Spinal cord (tissue), 10 donors: Measurements from ENCODE around the gene HOXC4. TPM values are rescaled to one million over a fixed set of nuclear protein-coding genes. Genes with fewer than 3 reads are reported as not detected.

Experiments used
- DNase-seq, 6 donors: peaks; one replicate each; pipeline versions ENCODE4 v3.0.0 to v3.0.0-alpha.2; 2013 to 2015; ENCODE audit warnings: low spot score in 6 of 6, low read depth in 4 of 6
- H3K27ac ChIP-seq: one replicate; pipeline ENCODE4 v1.5.1; 2013; ENCODE audit warnings: low read depth, low read length, control low read depth
- H3K27me3 ChIP-seq: one replicate; pipeline ENCODE4 v1.6.1; 2013; ENCODE audit warnings: low read length; ENCODE audit not compliant: control insufficient read depth, insufficient read depth
- H3K36me3 ChIP-seq: one replicate; pipeline ENCODE4 v1.6.1; 2013; ENCODE audit warnings: low read length; ENCODE audit not compliant: control insufficient read depth, insufficient read depth
- H3K4me1 ChIP-seq: one replicate; pipeline ENCODE4 v1.6.1; 2013; ENCODE audit warnings: low read length; ENCODE audit not compliant: control insufficient read depth, insufficient read depth
- H3K4me3 ChIP-seq: one replicate; pipeline ENCODE4 v1.5.1; 2013; ENCODE audit warnings: low read depth, low read length, control low read depth
- H3K9me3 ChIP-seq: one replicate; pipeline ENCODE4 v1.6.1; 2013; ENCODE audit warnings: low read length; ENCODE audit not compliant: control insufficient read depth, insufficient read depth
- WGBS: methylation state at CpG from one replicate; pipeline ENCODE4 v1.1.5; 2013; ENCODE audit warnings: missing lambda C conversion rate; ENCODE audit not compliant: insufficient coverage; 5-methylcytosine and 5-hydroxymethylcytosine counted together
- polyA plus RNA-seq, 2 donors: library from polyadenylated mRNA; unstranded; fragments of 120-200 nt; gene quantifications; one replicate each; pipeline ENCODE4 v1.2.1, GENCODE V29; 2013; ENCODE audit not compliant: insufficient read length in 2 of 2
- total RNA-seq, 2 donors: library from RNA; depleted of rRNA in 1 of 2; stranded (reverse); fragments of 120-200 nt in 1 of 2; fragments of >200 nt in 1 of 2; gene quantifications; one replicate each; pipeline versions ENCODE4 v1.2.3 to v1.2.4, GENCODE V29; 2013 to 2014
- donor health status: healthy.

Gene HOXC4
- total and polyA plus RNA-seq, 4 donors = 10.0 to 100 (median 54.5) TPM

DNA sequence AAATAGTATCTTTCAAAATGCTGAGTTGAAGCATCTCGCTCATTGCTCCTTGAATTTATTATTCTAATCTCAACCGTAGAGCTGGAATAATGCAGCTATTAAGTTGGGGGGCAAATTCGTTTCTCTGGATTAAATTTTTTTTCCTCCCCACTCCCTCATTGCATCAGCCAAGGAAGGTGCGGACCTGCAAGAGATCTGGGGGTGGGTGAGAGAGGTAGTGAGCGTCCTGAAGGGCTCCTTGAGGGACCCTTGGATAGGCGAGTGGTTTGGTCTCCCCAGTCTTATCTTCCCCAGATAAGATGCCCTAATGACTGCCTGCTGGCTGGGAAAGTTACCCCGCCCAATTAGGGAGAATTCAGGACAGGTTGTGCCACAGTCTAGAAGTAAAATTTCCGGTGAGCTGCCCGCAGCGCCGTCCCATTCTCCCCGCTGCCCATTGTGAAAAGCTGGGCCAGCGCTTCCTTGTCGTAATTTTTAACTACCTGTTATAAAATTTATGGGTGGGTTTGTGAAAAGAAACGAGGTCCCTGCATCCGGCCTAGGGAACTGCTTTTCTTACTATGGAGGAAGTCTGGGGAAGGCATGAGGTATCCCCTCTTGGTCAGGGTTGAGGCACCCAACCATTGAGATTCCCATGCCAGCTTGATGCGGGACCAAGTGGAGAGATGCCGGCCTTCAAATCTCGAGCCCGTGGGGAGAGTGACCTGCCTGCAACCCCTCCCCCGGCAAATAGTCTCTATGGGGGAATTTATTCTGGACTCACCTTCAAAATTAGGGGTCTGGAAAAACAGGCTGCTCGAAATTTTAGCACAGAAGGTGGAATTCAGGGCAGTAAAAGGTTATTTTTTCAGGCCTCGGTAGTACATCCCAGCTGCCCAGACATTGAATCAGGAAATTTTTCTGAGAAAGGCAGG lies 38.4 kb upstream of the HOXC4 start:
- Histone ChIP-seq H3K27me3 (peaks cover 2% of the 10 kb centered on the region), H3K4me1 (peaks cover 76% of the 10 kb centered on the region), H3K36me3 (no peaks in the 10 kb centered on the region), H3K4me3 (peak overlapping the region; percentile 47), H3K9me3 (no peaks in the 10 kb centered on the region), H3K27ac (peak overlapping the region; percentile 100)
- DNase-seq = peak in 1 of 6 donors; percentile 69
- 40% methylated on average over 7 of the region's 23 CpGs for WGBS

DNA sequence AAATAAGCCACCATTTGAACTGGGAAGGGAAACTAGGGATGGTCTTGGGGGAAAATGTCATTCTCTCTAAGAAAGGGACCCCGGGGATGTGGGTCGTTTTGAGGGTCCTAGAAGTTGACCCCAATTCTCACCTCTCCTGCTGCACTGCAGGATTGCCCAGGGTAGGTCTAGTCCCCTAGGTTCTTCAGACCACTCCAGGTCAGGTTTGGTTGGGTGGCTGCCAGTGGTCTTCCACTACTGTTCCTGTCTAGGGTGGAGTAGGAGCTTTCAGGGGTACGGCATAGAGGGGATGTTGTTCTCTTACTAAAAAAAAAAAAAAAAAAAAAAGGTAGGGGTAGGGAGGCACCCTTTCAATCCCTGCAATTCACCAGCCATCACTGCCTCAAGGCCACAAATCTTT lies 37.6 kb upstream of the HOXC4 start:
- no peaks in the 10 kb centered on the region for H3K9me3 ChIP-seq
- WGBS = 15% methylated on average over 2 of the region's 3 CpGs
- peaks cover 81% of the 10 kb centered on the region for H3K4me1 ChIP-seq
- H3K27me3 ChIP-seq = peaks cover 2% of the 10 kb centered on the region
- H3K36me3 ChIP-seq = no peaks in the 10 kb centered on the region
- H3K27ac ChIP-seq = peak overlapping the region; percentile 100
- no peak for DNase-seq
- peak overlapping the region; percentile 88 for H3K4me3 ChIP-seq

DNA sequence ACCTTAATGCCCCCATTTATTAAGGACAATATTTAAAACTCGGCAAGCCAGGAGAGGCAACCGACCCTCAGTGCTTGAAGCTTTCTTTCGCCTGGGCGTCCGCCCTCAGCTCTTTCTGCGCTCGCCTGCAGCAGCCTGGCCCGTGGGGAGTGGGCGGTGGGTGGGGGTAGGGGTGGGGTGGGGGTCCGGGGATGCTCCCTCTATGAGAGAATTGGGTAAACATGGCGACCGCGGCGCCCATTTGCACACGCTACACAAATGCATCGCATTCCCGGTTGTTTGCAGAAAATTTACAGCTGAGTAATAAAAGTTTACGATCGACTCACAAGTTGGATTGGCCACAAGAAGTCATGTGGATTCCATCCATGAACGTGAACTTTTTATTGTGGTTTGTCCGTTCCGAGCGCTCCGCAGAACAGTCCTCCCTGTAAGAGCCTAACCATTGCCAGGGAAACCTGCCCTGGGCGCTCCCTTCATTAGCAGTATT lies 37.1 kb upstream of the HOXC4 start:
- DNase-seq = peak in 3 of 6 donors; percentile 77 to 94 (median 80)
- Histone ChIP-seq H3K27ac (peak overlapping the region; percentile 100), H3K4me1 (peaks cover 84% of the 10 kb centered on the region), H3K9me3 (no peaks in the 10 kb centered on the region), H3K4me3 (peak overlapping the region; percentile 88), H3K27me3 (peaks cover 2% of the 10 kb centered on the region), H3K36me3 (no peaks in the 10 kb centered on the region)
- 2% methylated on average over 13 of the region's 25 CpGs for WGBS

GRCh38 chr12:54017027-54017788 lies 36.4 kb upstream of the HOXC4 start:
- H3K9me3 ChIP-seq = no peaks in the 10 kb centered on the region
- peak in 1 of 6 donors; percentile 88 for DNase-seq
- WGBS = 1% methylated on average over 21 of the region's 24 CpGs
- H3K4me3 ChIP-seq = peak overlapping the region; percentile 88
- peaks cover 88% of the 10 kb centered on the region for H3K4me1 ChIP-seq
- H3K27ac ChIP-seq = peak overlapping the region; percentile 100
- H3K27me3 ChIP-seq = peaks cover 2% of the 10 kb centered on the region
- H3K36me3 ChIP-seq = no peaks in the 10 kb centered on the region

GRCh38 chr12:54017878-54018467 lies 35.7 kb upstream of the HOXC4 start:
- Histone ChIP-seq H3K9me3 (no peaks in the 10 kb centered on the region), H3K36me3 (no peaks in the 10 kb centered on the region), H3K27me3 (peaks cover 2% of the 10 kb centered on the region), H3K4me3 (peak overlapping the region; percentile 88), H3K27ac (peak overlapping the region; percentile 100), H3K4me1 (peaks cover 89% of the 10 kb centered on the region)
- WGBS = 1% methylated on average over 22 of the region's 34 CpGs
- DNase-seq = peak in 5 of 6 donors; percentile 84 to 97 (median 89)

DNA sequence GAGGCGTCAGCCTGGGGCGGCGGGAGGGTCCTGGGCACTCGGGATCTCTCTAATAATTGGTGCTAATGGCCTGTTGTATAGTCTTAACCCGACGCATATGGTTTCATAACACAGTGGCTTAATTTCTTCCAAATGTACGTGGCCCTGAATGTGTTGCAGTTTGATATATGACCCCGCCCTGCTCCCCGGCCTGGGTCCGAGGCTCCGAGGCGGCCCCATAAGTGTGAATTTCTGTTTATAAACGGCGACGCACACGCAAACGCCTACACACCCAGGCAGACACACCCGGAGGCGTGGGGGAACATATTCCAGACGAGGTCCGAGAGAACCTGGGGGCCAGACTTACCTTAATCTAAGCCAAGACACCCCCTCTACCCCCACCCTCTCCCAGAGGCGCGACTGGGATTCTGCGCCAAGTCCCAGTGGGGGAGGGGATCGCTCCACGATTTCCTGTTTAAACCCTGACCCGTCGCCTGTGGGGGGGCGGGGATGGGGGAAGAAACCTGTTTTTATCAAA lies 35.1 kb upstream of the HOXC4 start:
- Histone ChIP-seq H3K9me3 (no peaks in the 10 kb centered on the region), H3K36me3 (no peaks in the 10 kb centered on the region), H3K27ac (peak overlapping the region; percentile 100), H3K27me3 (peaks cover 2% of the 10 kb centered on the region), H3K4me1 (peaks cover 89% of the 10 kb centered on the region), H3K4me3 (peak overlapping the region; percentile 88)
- DNase-seq = peak in 1 of 6 donors; percentile 61
- 25% methylated on average over 15 of the region's 29 CpGs for WGBS

GRCh38 chr12:54019091-54019811 lies 34.4 kb upstream of the HOXC4 start:
- Histone ChIP-seq H3K36me3 (no peaks in the 10 kb centered on the region), H3K4me3 (peak overlapping the region; percentile 88), H3K9me3 (no peaks in the 10 kb centered on the region), H3K27ac (peak overlapping the region; percentile 100), H3K27me3 (no peaks in the 10 kb centered on the region), H3K4me1 (peaks cover 89% of the 10 kb centered on the region)
- peak in 1 of 6 donors; percentile 78 for DNase-seq
- 11% methylated on average over 31 of the region's 43 CpGs for WGBS

DNA sequence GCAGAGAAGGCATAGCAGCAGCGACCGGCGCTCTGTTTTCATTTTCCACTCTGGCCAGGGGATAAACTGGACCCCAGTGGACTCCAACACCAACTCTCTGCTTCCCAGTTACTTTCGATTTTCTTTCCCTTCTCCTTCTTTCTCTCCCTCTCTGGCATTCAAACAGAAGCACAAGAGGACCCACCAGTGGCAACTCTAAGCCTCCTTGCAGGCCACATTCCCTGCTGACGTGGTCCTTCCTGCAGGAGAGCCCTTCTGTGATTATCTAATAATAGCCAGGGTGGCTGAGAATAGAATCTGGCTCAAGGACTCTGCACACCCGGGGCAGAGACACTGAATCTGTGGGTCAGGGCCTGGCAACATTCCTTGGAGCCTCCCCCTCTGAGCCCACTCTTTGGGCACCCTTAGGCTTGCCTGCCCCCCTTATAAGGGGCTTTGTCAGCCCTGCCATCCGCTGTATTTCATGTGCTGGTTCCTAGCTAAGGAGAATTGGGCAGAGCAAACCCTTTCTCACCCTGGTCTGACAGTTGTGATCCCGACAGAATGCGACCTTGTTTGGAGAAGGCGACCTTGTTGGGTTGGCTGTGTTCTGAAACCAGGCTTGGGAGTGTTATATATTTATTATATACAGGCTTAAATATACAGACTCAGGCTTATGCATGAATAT lies 33.6 kb upstream of the HOXC4 start:
- H3K9me3 ChIP-seq = no peaks in the 10 kb centered on the region
- 22% methylated on average over 7 of the region's 10 CpGs for WGBS
- peak overlapping the region; percentile 100 for H3K27ac ChIP-seq
- peaks cover 89% of the 10 kb centered on the region for H3K4me1 ChIP-seq
- H3K4me3 ChIP-seq = peak overlapping the region; percentile 88
- H3K27me3 ChIP-seq = no peaks in the 10 kb centered on the region
- no peaks in the 10 kb centered on the region for H3K36me3 ChIP-seq
- peak in 1 of 6 donors; percentile 53 for DNase-seq
